B cell (primary cell): ENCODE results near the gene TAF11L13. TPM values are rescaled to one million over a fixed set of nuclear protein-coding genes. Genes with fewer than 3 reads are reported as not detected.

ENCODE experiments used
- ATAC-seq: fragments of 200-7000 bp; cut with Tn5 transposase; one replicate; pipeline ENCODE4 v1.10.0; 2021; ENCODE audit warnings: low read depth, mild to moderate bottlenecking, moderate number of reproducible peaks, moderate library complexity
- CTCF ChIA-PET: fragments of 350-600 bp; sonication (Branson Sonifier 250); formaldehyde crosslinking; loops from one replicate; lab custom pipeline; 2021; ENCODE audit warnings: antibody characterized with exemption, inconsistent platforms; lab: Charles Lee
- POLR2A ChIA-PET: fragments of 350-600 bp; sonication (Branson Sonifier 250); formaldehyde crosslinking; loops from one replicate; lab custom pipeline; 2021; ENCODE audit warnings: antibody characterized with exemption; lab: Charles Lee
- DNase-seq: peaks from one replicate; pipeline ENCODE4 v3.0.0; 2013
- H2AFZ ChIP-seq: 2 replicates; pipeline ENCODE4 v1.6.1; 2012; ENCODE audit warnings: mild to moderate bottlenecking, low read depth, low read length; ENCODE audit not compliant: insufficient read depth, poor library complexity, severe bottlenecking
- H3K27ac ChIP-seq, 2 donors: 1 replicate in 1 of 2; 2 replicates in 1 of 2; pipeline ENCODE4 v1.5.1; 2012 to 2013; ENCODE audit warnings: low read length in 2 of 2, mild to moderate bottlenecking in 2 of 2, moderate library complexity in 1 of 2
- H3K27me3 ChIP-seq, 4 experiments: fragments of 200-600 bp in 1 of 4; sonication (generic) in 1 of 4; replicated peaks in 1 of 4; 1 replicate in 2 of 4; 2 replicates in 2 of 4; pipeline versions ENCODE4 v1.6.1 to v1.7.0; 2013 to 2016; ENCODE audit warnings: low read length in 3 of 4, mild to moderate bottlenecking in 2 of 4, mixed read lengths in 1 of 4, moderate library complexity in 1 of 4; ENCODE audit not compliant: insufficient read depth in 4 of 4, control insufficient read depth in 3 of 4; ENCODE audit errors: control extremely low read depth in 1 of 4
- H3K36me3 ChIP-seq, 2 experiments: replicated peaks in 1 of 2; 1 replicate in 1 of 2; 2 replicates in 1 of 2; pipeline versions ENCODE4 v1.6.1 to v1.7.1; 2013; ENCODE audit warnings: low read length in 1 of 2; ENCODE audit not compliant: insufficient read depth in 2 of 2, control insufficient read depth in 1 of 2; ENCODE audit errors: control extremely low read depth in 1 of 2, extremely low read depth in 1 of 2
- H3K4me1 ChIP-seq, 2 donors: fragments of 200-600 bp in 1 of 2; sonication (generic) in 1 of 2; 1 replicate in 1 of 2; 2 replicates in 1 of 2; pipeline versions ENCODE4 v1.5.1 to v1.6.1; 2013 to 2017; ENCODE audit warnings: low read length in 2 of 2; ENCODE audit not compliant: control insufficient read depth in 2 of 2, insufficient read depth in 2 of 2
- H3K4me2 ChIP-seq: replicated peaks from 2 replicates; pipeline ENCODE3; 2012; ENCODE audit warnings: mild to moderate bottlenecking, low read depth, low read length; ENCODE audit not compliant: poor library complexity, severe bottlenecking
- H3K4me3 ChIP-seq, 5 experiments: fragments of 200-600 bp in 1 of 5; sonication (generic) in 1 of 5; 1 replicate in 3 of 5; 2 replicates in 2 of 5; pipeline versions ENCODE4 v1.5.1 to v1.7.0; 2011 to 2016; ENCODE audit warnings: low read length in 4 of 5, mild to moderate bottlenecking in 4 of 5, low read depth in 2 of 5, control low read depth in 1 of 5, moderate library complexity in 1 of 5; ENCODE audit not compliant: insufficient read depth in 1 of 5; ENCODE audit errors: control extremely low read depth in 1 of 5, extremely low read depth in 1 of 5
- H3K79me2 ChIP-seq: fragments of 200-600 bp; sonication (generic); one replicate; pipeline ENCODE4 v1.6.0; 2016; ENCODE audit warnings: low read length; ENCODE audit not compliant: control insufficient read depth, insufficient read depth
- H3K9ac ChIP-seq: fragments of 200-600 bp; sonication (generic); 2 replicates; pipeline ENCODE4 v1.6.1; 2017; ENCODE audit warnings: mild to moderate bottlenecking, low read length, moderate library complexity
- H3K9me3 ChIP-seq, 3 donors: one replicate each; pipeline versions ENCODE4 v1.6.1 to v1.7.1; 2013; ENCODE audit warnings: low read length in 2 of 3; ENCODE audit not compliant: control insufficient read depth in 2 of 3, insufficient read depth in 1 of 3; ENCODE audit errors: control extremely low read depth in 1 of 3
- H4K20me1 ChIP-seq: 2 replicates; pipeline ENCODE4 v1.6.0; 2012; ENCODE audit warnings: mild to moderate bottlenecking, low read length; ENCODE audit not compliant: insufficient read depth, control insufficient read depth, poor library complexity, severe bottlenecking
- H3K27ac Mint-ChIP-seq: one replicate; pipeline ENCODE4 v1.8.0; 2021; ENCODE audit warnings: mixed read lengths
- H3K27me3 Mint-ChIP-seq: one replicate; pipeline ENCODE4 v1.8.0; 2021; ENCODE audit warnings: mixed read lengths
- H3K4me1 Mint-ChIP-seq: one replicate; pipeline ENCODE4 v1.8.0; 2021; ENCODE audit warnings: mixed read lengths
- H3K4me3 Mint-ChIP-seq: one replicate; pipeline ENCODE4 v1.8.0; 2021; ENCODE audit warnings: mixed read lengths
- H3K9me3 Mint-ChIP-seq: one replicate; pipeline ENCODE4 v1.8.0; 2022; ENCODE audit warnings: mixed read lengths; ENCODE audit not compliant: insufficient read depth
- EZH2 ChIP-seq: IDR thresholded peaks from 2 replicates; pipeline ENCODE4 v1.6.1; 2012; ENCODE audit warnings: borderline replicate concordance, low read depth, mild to moderate bottlenecking, moderate library complexity, low read length; ENCODE audit not compliant: insufficient read depth, poor library complexity, severe bottlenecking
- WGBS: methylation state at CpG from one replicate; pipeline ENCODE4 v1.1.5; 2013; ENCODE audit warnings: missing lambda C conversion rate; ENCODE audit not compliant: insufficient coverage; 5-methylcytosine and 5-hydroxymethylcytosine counted together
- intact Hi-C: fragments of 100-400 bp; cut with micrococcal nuclease; formaldehyde crosslinking; loops from one replicate; pipeline ENCODE4 v1.10.0; 2022
- polyA plus RNA-seq: library from polyadenylated mRNA; depleted of rRNA; stranded (reverse); fragments of >200 nt; gene quantifications from 2 replicates; pipeline ENCODE4 v1.2.3, GENCODE V29; 2012
- total RNA-seq, 2 donors: library from RNA; stranded (reverse); fragments of 120-200 nt in 1 of 2; gene quantifications; 1 replicate in 1 of 2; 2 replicates in 1 of 2; pipeline versions ENCODE4 v1.2.3 to v1.2.4, GENCODE V29; 2013 to 2022
- TF ChIP-seq, protein P1 (sequence below): fragments of 200-600 bp; IDR thresholded peaks from one replicate; pipeline ENCODE4 v1.8.0; 2022; ENCODE audit warnings: antibody characterized with exemption, mild to moderate bottlenecking

The TAF11L13 gene
- total and polyA plus RNA-seq, 2 donors (not counting 1 experiment from before 2014, with no cell fraction given), result not detected

DNA sequence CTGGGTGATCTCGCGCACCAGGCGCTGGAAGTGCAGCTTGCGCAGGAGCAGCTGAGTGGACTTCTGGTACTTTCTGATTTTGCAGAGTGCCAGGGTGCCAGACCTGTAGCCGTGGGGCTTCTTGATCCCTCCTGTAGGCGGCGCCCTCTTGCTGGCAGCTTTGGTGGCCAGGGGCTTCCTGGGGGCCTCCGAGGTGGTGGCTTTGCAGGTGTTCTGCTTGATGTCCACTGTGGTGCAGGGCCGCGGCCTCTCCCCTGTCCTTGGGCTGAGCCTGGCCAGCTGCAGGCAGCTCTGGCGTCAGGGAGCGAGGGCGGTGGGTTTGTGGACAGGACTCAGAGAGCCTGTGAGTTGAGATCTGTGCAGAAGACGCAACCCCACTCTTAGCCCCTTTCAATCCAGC is 38.5 kb downstream of the TAF11L13 start:
- Histone ChIP-seq H3K9ac (no peak overlapping the region), H2AFZ (no peak overlapping the region), H3K36me3 (no peaks in the 10 kb centered on the region), H4K20me1 (no peaks in the 10 kb centered on the region), H3K4me1 (peaks cover 11 to 16% of the 10 kb centered on the region in 2 donors), H3K4me3 (no peak overlapping the region), H3K9me3 (peaks cover 2 to 19% (median 13%) of the 10 kb centered on the region in 3 donors), H3K27me3 (no peaks in the 10 kb centered on the region), H3K27ac (no peak overlapping the region), H3K4me2 (no peak overlapping the region), H3K79me2 (no peaks in the 10 kb centered on the region)
- ATAC-seq (no peak), DNase-seq (no peak)
- no peak overlapping the region for H3K4me3 Mint-ChIP-seq
- CTCF ChIA-PET, result no interaction called here
- no peak for TF ChIP-seq EZH2
- TF ChIP-seq, protein P1, sequence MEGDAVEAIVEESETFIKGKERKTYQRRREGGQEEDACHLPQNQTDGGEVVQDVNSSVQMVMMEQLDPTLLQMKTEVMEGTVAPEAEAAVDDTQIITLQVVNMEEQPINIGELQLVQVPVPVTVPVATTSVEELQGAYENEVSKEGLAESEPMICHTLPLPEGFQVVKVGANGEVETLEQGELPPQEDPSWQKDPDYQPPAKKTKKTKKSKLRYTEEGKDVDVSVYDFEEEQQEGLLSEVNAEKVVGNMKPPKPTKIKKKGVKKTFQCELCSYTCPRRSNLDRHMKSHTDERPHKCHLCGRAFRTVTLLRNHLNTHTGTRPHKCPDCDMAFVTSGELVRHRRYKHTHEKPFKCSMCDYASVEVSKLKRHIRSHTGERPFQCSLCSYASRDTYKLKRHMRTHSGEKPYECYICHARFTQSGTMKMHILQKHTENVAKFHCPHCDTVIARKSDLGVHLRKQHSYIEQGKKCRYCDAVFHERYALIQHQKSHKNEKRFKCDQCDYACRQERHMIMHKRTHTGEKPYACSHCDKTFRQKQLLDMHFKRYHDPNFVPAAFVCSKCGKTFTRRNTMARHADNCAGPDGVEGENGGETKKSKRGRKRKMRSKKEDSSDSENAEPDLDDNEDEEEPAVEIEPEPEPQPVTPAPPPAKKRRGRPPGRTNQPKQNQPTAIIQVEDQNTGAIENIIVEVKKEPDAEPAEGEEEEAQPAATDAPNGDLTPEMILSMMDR, result no peak
- H3K4me1 Mint-ChIP-seq, result peaks cover 19% of the 10 kb centered on the region
- peaks cover 8% of the 10 kb centered on the region for H3K9me3 Mint-ChIP-seq
- no peaks in the 10 kb centered on the region for H3K27me3 Mint-ChIP-seq
- intact Hi-C loops, result no loop called here
- WGBS, result 98% methylated on average over 13 of the region's 14 CpGs
- no peak overlapping the region for H3K27ac Mint-ChIP-seq
- POLR2A ChIA-PET, result no interaction called here

DNA sequence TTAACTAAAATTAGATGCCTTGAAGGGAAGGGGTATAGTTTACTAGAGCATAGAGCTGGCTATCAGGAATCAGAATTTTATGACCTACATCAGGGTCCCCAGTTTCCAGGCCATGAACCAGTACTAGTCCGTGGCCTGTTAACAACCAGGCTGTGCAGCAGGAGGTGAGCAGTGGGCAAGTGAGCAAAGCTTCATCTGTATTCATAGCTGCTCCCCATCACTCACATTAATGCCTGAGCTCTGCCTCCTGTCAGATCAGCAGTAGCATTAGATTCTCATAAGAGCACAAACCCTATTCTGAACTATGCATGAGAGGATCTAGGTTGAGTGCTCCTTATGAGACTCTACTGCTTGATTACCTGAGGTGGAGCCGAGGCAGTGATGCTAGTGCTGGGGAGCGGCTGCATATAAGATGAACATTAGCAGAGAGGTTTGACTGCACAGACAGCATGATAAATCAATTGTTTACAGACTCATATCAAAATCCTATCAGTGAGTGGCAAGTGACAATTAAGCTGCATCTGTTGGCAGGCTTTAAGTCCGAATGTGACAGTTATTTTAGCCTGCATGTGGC is 47.0 kb downstream of the TAF11L13 start:
- H3K27me3 Mint-ChIP-seq, result peaks cover 4% of the 10 kb centered on the region
- DNase-seq (no peak), ATAC-seq (no peak)
- no peak overlapping the region for H3K9ac ChIP-seq
- no peaks in the 10 kb centered on the region for H3K27me3 ChIP-seq
- H3K4me3 ChIP-seq, result no peak overlapping the region
- H3K4me1 ChIP-seq, result no peaks in the 10 kb centered on the region
- no peaks in the 10 kb centered on the region for H3K79me2 ChIP-seq
- H3K27ac Mint-ChIP-seq, result no peak overlapping the region
- H3K4me1 Mint-ChIP-seq, result no peaks in the 10 kb centered on the region
- H3K4me2 ChIP-seq, result no peak overlapping the region
- POLR2A ChIA-PET, result no interaction called here
- TF ChIP-seq, protein P1, result no peak
- no peak for TF ChIP-seq EZH2
- no peak overlapping the region for H3K27ac ChIP-seq
- intact Hi-C loops, result no loop called here
- 92% methylated on average over 4 of the region's 4 CpGs for WGBS
- CTCF ChIA-PET, result no interaction called here
- no peak overlapping the region for H2AFZ ChIP-seq
- no peaks in the 10 kb centered on the region for H3K9me3 ChIP-seq
- H4K20me1 ChIP-seq, result no peaks in the 10 kb centered on the region
- no peaks in the 10 kb centered on the region for H3K9me3 Mint-ChIP-seq
- no peaks in the 10 kb centered on the region for H3K36me3 ChIP-seq
- no peak overlapping the region for H3K4me3 Mint-ChIP-seq
